H1 (cell line): ENCODE results near the gene YARS1. TPM values are rescaled to one million over a fixed set of nuclear protein-coding genes. Genes with fewer than 3 reads are reported as not detected.

Experiments
- CTCF ChIA-PET: fragments of 300-600 bp; sonication (Branson Sonifier 250); formaldehyde crosslinking; loops from one replicate; lab custom pipeline; 2021; ENCODE audit not compliant: partially characterized antibody; lab: Charles Lee
- POLR2A ChIA-PET: fragments of 300-600 bp; sonication (Branson Sonifier 250); formaldehyde crosslinking; loops from one replicate; lab custom pipeline; 2021; ENCODE audit warnings: inconsistent platforms; ENCODE audit not compliant: partially characterized antibody; lab: Charles Lee
- DNase-seq, 2 experiments: peaks; one replicate each; pipeline versions ENCODE4 v3.0.0 to v3.0.0-alpha.2; 2010 to 2022; ENCODE audit warnings: low spot score in 2 of 2, low read depth in 1 of 2, mixed read lengths in 1 of 2
- FAIRE-seq: peaks from 2 replicates; lab custom pipeline; 2011; peaks lifted over from hg19 to GRCh38; lab: Jason Lieb, UNC
- H2AFZ ChIP-seq: 2 replicates; pipeline ENCODE4 v1.8.1; 2012; ENCODE audit warnings: low read length, inconsistent platforms
- H2AK5ac ChIP-seq: 2 replicates; pipeline ENCODE4 v1.6.1; 2013; ENCODE audit warnings: low read depth, low read length
- H2BK120ac ChIP-seq: replicated peaks from 2 replicates; pipeline ENCODE3; 2013; ENCODE audit warnings: low read depth, low read length, inconsistent platforms
- H2BK12ac ChIP-seq: 2 replicates; pipeline ENCODE4 v1.6.1; 2013; ENCODE audit warnings: low read depth, low read length
- H2BK15ac ChIP-seq: 2 replicates; pipeline ENCODE4 v1.6.1; 2013; ENCODE audit warnings: low read length
- H2BK20ac ChIP-seq: 2 replicates; pipeline ENCODE4 v1.6.1; 2013; ENCODE audit warnings: low read length
- H2BK5ac ChIP-seq: 2 replicates; pipeline ENCODE4 v1.6.1; 2013; ENCODE audit warnings: low read depth, low read length
- H3K14ac ChIP-seq: 2 replicates; pipeline ENCODE4 v1.6.1; 2013; ENCODE audit warnings: inconsistent platforms; ENCODE audit not compliant: insufficient read length
- H3K18ac ChIP-seq: 2 replicates; pipeline ENCODE4 v1.6.1; 2013; ENCODE audit warnings: low read length; ENCODE audit errors: extremely low read depth
- H3K23ac ChIP-seq: 2 replicates; pipeline ENCODE4 v1.6.1; 2013; ENCODE audit warnings: inconsistent platforms; ENCODE audit not compliant: insufficient read length
- H3K23me2 ChIP-seq: 2 replicates; pipeline ENCODE4 v1.6.1; 2013; ENCODE audit warnings: low read depth, low read length
- H3K27ac ChIP-seq: 2 replicates; pipeline ENCODE4 v1.6.1; 2011; ENCODE audit warnings: low read depth, low read length, inconsistent platforms
- H3K27me3 ChIP-seq, 4 experiments: replicated peaks in 1 of 4; 1 replicate in 1 of 4; 2 replicates in 3 of 4; pipeline versions ENCODE4 v1.6.1 to v1.8.1; 2011 to 2013; ENCODE audit warnings: low read length in 3 of 4, mild to moderate bottlenecking in 3 of 4, inconsistent platforms in 2 of 4, mixed read lengths in 2 of 4, moderate library complexity in 1 of 4; ENCODE audit not compliant: control insufficient read depth in 3 of 4, insufficient read depth in 3 of 4; ENCODE audit errors: extremely low read depth in 1 of 4
- H3K36me3 ChIP-seq, 4 experiments: 2 replicates each; pipeline versions ENCODE4 v1.6.1 to v1.8.1; 2011 to 2013; ENCODE audit warnings: mild to moderate bottlenecking in 4 of 4, low read length in 3 of 4, moderate library complexity in 2 of 4, control low read depth in 1 of 4, inconsistent platforms in 1 of 4; ENCODE audit not compliant: insufficient read depth in 4 of 4, control insufficient read depth in 2 of 4
- H3K4ac ChIP-seq: replicated peaks from 2 replicates; pipeline ENCODE3; 2013; ENCODE audit warnings: low read length, low read depth, mixed read lengths, inconsistent platforms; ENCODE audit not compliant: insufficient read length
- H3K4me1 ChIP-seq, 4 experiments: replicated peaks in 1 of 4; 1 replicate in 1 of 4; 2 replicates in 3 of 4; pipeline versions ENCODE4 v1.6.1 to v1.8.1; 2011 to 2013; ENCODE audit warnings: low read length in 3 of 4, inconsistent platforms in 2 of 4, mixed read lengths in 1 of 4; ENCODE audit not compliant: insufficient read depth in 4 of 4, control insufficient read depth in 3 of 4
- H3K4me2 ChIP-seq, 2 experiments: 2 replicates each; pipeline versions ENCODE4 v1.6.1 to v1.8.1; 2011 to 2013; ENCODE audit warnings: low read depth in 2 of 2, low read length in 2 of 2, control low read depth in 1 of 2, inconsistent platforms in 1 of 2, mild to moderate bottlenecking in 1 of 2; ENCODE audit not compliant: insufficient read depth in 1 of 2
- H3K4me3 ChIP-seq, 4 experiments: fragments of 200-600, 300-600 bp in 1 of 4; sonication (generic), shearing (Covaris generic), sonication (Bioruptor Twin) in 1 of 4; 2 replicates each; pipeline versions ENCODE4 v1.5.1 to v1.8.1; 2011 to 2016; ENCODE audit warnings: low read length in 4 of 4, low read depth in 3 of 4, control low read depth in 2 of 4, inconsistent platforms in 2 of 4, mild to moderate bottlenecking in 2 of 4, mixed read lengths in 1 of 4, moderate library complexity in 1 of 4; ENCODE audit not compliant: insufficient read depth in 2 of 4; ENCODE audit errors: extremely low read depth in 1 of 4
- H3K56ac ChIP-seq: replicated peaks from 2 replicates; pipeline ENCODE3; 2013; ENCODE audit warnings: low read depth, mild to moderate bottlenecking, mixed read lengths, low read length, inconsistent platforms; ENCODE audit not compliant: insufficient read length
- H3K79me1 ChIP-seq: 2 replicates; pipeline ENCODE4 v1.6.1; 2013; ENCODE audit warnings: low read depth, low read length, control low read depth
- H3K79me2 ChIP-seq, 2 experiments: 2 replicates each; pipeline versions ENCODE4 v1.6.1 to v1.8.1; 2012 to 2013; ENCODE audit warnings: low read length in 2 of 2, mild to moderate bottlenecking in 2 of 2, inconsistent platforms in 1 of 2; ENCODE audit not compliant: insufficient read depth in 2 of 2, control insufficient read depth in 1 of 2
- H3K9ac ChIP-seq, 4 experiments: replicated peaks in 1 of 4; 1 replicate in 1 of 4; 2 replicates in 3 of 4; pipeline versions ENCODE4 v1.6.1 to v1.8.1; 2011 to 2013; ENCODE audit warnings: low read depth in 3 of 4, low read length in 3 of 4, control low read depth in 2 of 4, mild to moderate bottlenecking in 2 of 4, moderate library complexity in 2 of 4, inconsistent platforms in 1 of 4; ENCODE audit errors: extremely low read depth in 1 of 4
- H3K9me3 ChIP-seq, 2 experiments: 2 replicates each; pipeline versions ENCODE4 v1.6.1 to v1.8.1; 2012 to 2013; ENCODE audit warnings: mild to moderate bottlenecking in 2 of 2, moderate library complexity in 2 of 2, control low read depth in 1 of 2, inconsistent platforms in 1 of 2, low read depth in 1 of 2, low read length in 1 of 2, mixed read lengths in 1 of 2; ENCODE audit not compliant: insufficient read depth in 2 of 2
- H4K20me1 ChIP-seq, 2 experiments: replicated peaks in 1 of 2; 2 replicates each; pipeline versions ENCODE3 to v1.8.1; 2011 to 2013; ENCODE audit warnings: inconsistent platforms in 2 of 2, low read length in 2 of 2, mild to moderate bottlenecking in 1 of 2; ENCODE audit not compliant: insufficient read depth in 2 of 2, control insufficient read depth in 1 of 2
- H4K5ac ChIP-seq: 2 replicates; pipeline ENCODE4 v1.6.1; 2013; ENCODE audit warnings: low read length, low read depth, mixed read lengths, inconsistent platforms; ENCODE audit not compliant: insufficient read length
- H4K8ac ChIP-seq: 2 replicates; pipeline ENCODE4 v1.8.0; 2013; ENCODE audit warnings: mild to moderate bottlenecking, moderate library complexity, low read length, inconsistent platforms; ENCODE audit not compliant: insufficient read depth; ENCODE audit errors: extremely low read depth
- H4K91ac ChIP-seq: replicated peaks from 2 replicates; pipeline ENCODE3; 2013; ENCODE audit warnings: low read length, mixed read lengths, inconsistent platforms; ENCODE audit not compliant: insufficient read length
- CBX5 ChIP-seq: fragments of 300-800, 300-1000 bp; sonication (generic); IDR thresholded peaks from 2 replicates; pipeline ENCODE4 v1.7.1; 2016; ENCODE audit warnings: antibody characterized with exemption, low read length, low read depth
- EZH2 ChIP-seq: fragments of 200-600 bp; sonication (generic); IDR thresholded peaks from 2 replicates; pipeline ENCODE4 v1.7.1; 2012; ENCODE audit warnings: low read depth, mild to moderate bottlenecking, moderate library complexity, low read length, inconsistent platforms; ENCODE audit not compliant: severe bottlenecking
- HDAC6 ChIP-seq: IDR thresholded peaks from one replicate; pipeline ENCODE4 v1.7.1; 2012; ENCODE audit warnings: low read depth, mild to moderate bottlenecking, inconsistent platforms, low read length, moderate library complexity
- PHF8 ChIP-seq: fragments of 200-600 bp; sonication (generic); conservative IDR thresholded peaks from 2 replicates; pipeline ENCODE4 v1.7.1; 2012; ENCODE audit warnings: low read depth, mild to moderate bottlenecking, inconsistent platforms, low read length, moderate library complexity
- RBBP5 ChIP-seq: IDR thresholded peaks from 2 replicates; pipeline ENCODE4 v1.7.1; 2012; ENCODE audit warnings: low read depth, mild to moderate bottlenecking, inconsistent platforms, low read length, moderate library complexity, borderline replicate concordance
- SP4 ChIP-seq: IDR thresholded peaks from 2 replicates; pipeline ENCODE4 v1.6.1; 2012; ENCODE audit warnings: low read length, inconsistent platforms
- ZNF274 ChIP-seq: IDR thresholded peaks from 2 replicates; pipeline ENCODE4 v1.7.0; 2012; ENCODE audit warnings: low read length, borderline replicate concordance; ENCODE audit errors: extremely low read depth
- WGBS, 2 experiments: shearing (Covaris generic) in 1 of 2; methylation state at CpG; one replicate each; pipeline versions ENCODE4 v1.1.6 to v1.1.7; 2013 to 2015; ENCODE audit warnings: low lambda C conversion rate in 2 of 2, mixed read lengths in 2 of 2, inconsistent platforms in 1 of 2, low coverage in 1 of 2, missing lambda C conversion rate in 1 of 2; ENCODE audit not compliant: insufficient replicate concordance in 2 of 2, insufficient coverage in 1 of 2, insufficient read length in 1 of 2; ENCODE audit errors: extremely low coverage in 1 of 2, missing lambda C conversion rate in 1 of 2; 5-methylcytosine and 5-hydroxymethylcytosine counted together
- polyA plus RNA-seq, 7 experiments: library from polyadenylated mRNA; depleted of rRNA in 3 of 7; stranded (reverse) in 5 of 7; unstranded in 2 of 7; fragments of >200 nt in 5 of 7; fragments of 200-250 nt in 2 of 7; gene quantifications; 1 replicate in 5 of 7; 2 replicates in 1 of 7; 4 replicates in 1 of 7; pipeline versions ENCODE4 v1.2.1 to v1.2.3, GENCODE V29; 2011 to 2013; ENCODE audit warnings: missing spikeins in 2 of 7, mixed read lengths in 2 of 7
- total RNA-seq: library from RNA; stranded (reverse); fragmentation: NEBNext Ultra II Directional; extraction: Animal tissue kit (Norgen Biotek cat#: 25700); gene quantifications from 2 replicates; pipeline ENCODE4 v1.2.1, GENCODE V29; 2021

YARS1 gene
- total and polyA plus RNA-seq, 2 of the 8 experiments (the other 6 are each of a cell fraction or from before 2014, with no cell fraction given) = 47.1 to 226 TPM

DNA sequence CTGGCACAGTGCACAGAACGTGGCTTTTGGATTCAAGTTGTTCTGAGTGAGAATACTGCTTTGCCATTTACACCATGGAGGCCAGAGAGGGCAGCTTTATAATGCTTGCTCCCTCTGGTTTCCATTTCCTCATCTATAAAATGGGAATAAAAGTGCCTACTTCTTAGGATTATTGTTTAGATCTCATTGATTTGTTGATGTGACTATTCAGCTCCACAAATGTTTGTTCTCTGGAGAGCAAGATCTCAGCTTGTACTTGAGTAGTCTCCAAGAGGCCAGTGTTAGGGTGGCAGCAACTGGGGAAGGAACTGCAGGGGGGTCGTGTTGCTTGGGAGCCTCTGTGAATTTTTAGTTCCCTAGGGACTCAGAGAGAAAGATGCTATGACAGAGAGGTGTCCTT, 55.2 kb downstream of the YARS1 start:
- peak overlapping the region; percentile 92; the same call in 1 of the 2 replicates for H2BK20ac ChIP-seq
- peak overlapping the region; percentile 100; the same call in 1 of the 2 replicates for H2BK12ac ChIP-seq
- H3K79me2 ChIP-seq = peaks cover 0 to 70% of the 10 kb centered on the region in 2 experiments; a peak in 3 of 4 replicates
- no peak overlapping the region for H3K23ac ChIP-seq
- WGBS, 2 experiments = 51% methylated on average over 2 of the region's 2 CpGs; no CpG with 5 or more reads in 1 of the 2 experiments
- H3K23me2 ChIP-seq = peaks cover 20% of the 10 kb centered on the region
- H3K14ac ChIP-seq = no peak overlapping the region
- no peak overlapping the region for H3K4ac ChIP-seq
- CTCF ChIA-PET = interaction anchor here (0.6 to 4.9 kb wide), 8 partner anchors 9 to 85 kb away, joined by 3 to 41 read pairs (median 6); no protein-coding TSS in a partner anchor
- no peak overlapping the region for H2AFZ ChIP-seq
- no peak overlapping the region for H2BK120ac ChIP-seq
- H2AK5ac ChIP-seq = peak overlapping the region; percentile 95; the same call in 1 of the 2 replicates
- peaks cover 4 to 5% of the 10 kb centered on the region in 2 experiments for H4K20me1 ChIP-seq
- peaks cover 37 to 61% (median 46%) of the 10 kb centered on the region in 4 experiments for H3K4me1 ChIP-seq
- peak overlapping the region; percentile 98; the same call in 1 of the 2 replicates for H2BK5ac ChIP-seq
- H3K79me1 ChIP-seq = peaks cover 7% of the 10 kb centered on the region
- peak overlapping the region in 1 of 4 experiments; percentile 51; a peak in 1 of 8 replicates for H3K4me3 ChIP-seq
- H3K18ac ChIP-seq = peak overlapping the region; percentile 90; the same call in 1 of the 2 replicates
- H3K9ac ChIP-seq = no peak overlapping the region; a peak in 1 of 7 replicates
- H3K27me3 ChIP-seq = no peaks in the 10 kb centered on the region
- FAIRE-seq (no peak), DNase-seq (no peak)
- peak overlapping the region; percentile 87; the same call in 1 of the 2 replicates for H3K27ac ChIP-seq
- POLR2A ChIA-PET = interaction anchor here (1.0 to 17.2 kb wide), 10 partner anchors 10 to 297 kb away, joined by 3 to 295 read pairs (median 6); partner anchors contain the start of gene ZBTB8B
- no peaks in the 10 kb centered on the region for H3K9me3 ChIP-seq
- peaks cover 0 to 4% (median 0%) of the 10 kb centered on the region in 4 experiments; a peak in 1 of 8 replicates for H3K36me3 ChIP-seq
- peak overlapping the region; percentile 14 to 58; a peak in 1 of 4 replicates for H3K4me2 ChIP-seq
- no peak overlapping the region for H3K56ac ChIP-seq
- no peak overlapping the region for H4K5ac ChIP-seq
- no peak overlapping the region for H4K91ac ChIP-seq
- H2BK15ac ChIP-seq = peak overlapping the region; percentile 88
- no peak overlapping the region for H4K8ac ChIP-seq
- TF ChIP-seq EZH2 (no peak), ZNF274 (no peak), SP4 (no peak), PHF8 (no peak), RBBP5 (no peak), HDAC6 (no peak), CBX5 (no peak)
